Neural cell (in vitro differentiated cells): Measurements from ENCODE around the gene TOR2A.

Source experiments
- EP300 ChIP-seq: fragments of 450-650 bp; conservative IDR thresholded peaks from 2 replicates; pipeline ENCODE4 v1.6.1; 2014; ENCODE audit warnings: antibody characterized with exemption, mild to moderate bottlenecking, moderate library complexity; ENCODE audit not compliant: poor library complexity, severe bottlenecking
- EZH2 ChIP-seq: fragments of 200-600, 300-800 bp; shearing (Covaris generic), sonication (generic); IDR thresholded peaks from 2 replicates; pipeline ENCODE4 v1.6.1; 2014; ENCODE audit warnings: antibody characterized with exemption, low read length, borderline replicate concordance, mild to moderate bottlenecking; ENCODE audit not compliant: insufficient read depth, poor library complexity, severe bottlenecking
- POLR2AphosphoS5 ChIP-seq: IDR thresholded peaks from 2 replicates; pipeline ENCODE4 v1.6.1; 2012
- RAD21 ChIP-seq: fragments of 450-650 bp; conservative IDR thresholded peaks from 2 replicates; pipeline ENCODE4 v1.6.1; 2014; ENCODE audit warnings: antibody characterized with exemption, mild to moderate bottlenecking, moderate library complexity
- REST ChIP-seq: IDR thresholded peaks from 2 replicates; pipeline ENCODE4 v1.6.1; 2012; ENCODE audit warnings: borderline replicate concordance
- TF ChIP-seq, protein P1 (sequence below): fragments of 450-650 bp; IDR thresholded peaks from 2 replicates; pipeline ENCODE4 v1.5.1; 2014; ENCODE audit warnings: antibody characterized with exemption, mild to moderate bottlenecking, moderate library complexity; ENCODE audit not compliant: poor library complexity, severe bottlenecking

- TF ChIP-seq, protein P1, sequence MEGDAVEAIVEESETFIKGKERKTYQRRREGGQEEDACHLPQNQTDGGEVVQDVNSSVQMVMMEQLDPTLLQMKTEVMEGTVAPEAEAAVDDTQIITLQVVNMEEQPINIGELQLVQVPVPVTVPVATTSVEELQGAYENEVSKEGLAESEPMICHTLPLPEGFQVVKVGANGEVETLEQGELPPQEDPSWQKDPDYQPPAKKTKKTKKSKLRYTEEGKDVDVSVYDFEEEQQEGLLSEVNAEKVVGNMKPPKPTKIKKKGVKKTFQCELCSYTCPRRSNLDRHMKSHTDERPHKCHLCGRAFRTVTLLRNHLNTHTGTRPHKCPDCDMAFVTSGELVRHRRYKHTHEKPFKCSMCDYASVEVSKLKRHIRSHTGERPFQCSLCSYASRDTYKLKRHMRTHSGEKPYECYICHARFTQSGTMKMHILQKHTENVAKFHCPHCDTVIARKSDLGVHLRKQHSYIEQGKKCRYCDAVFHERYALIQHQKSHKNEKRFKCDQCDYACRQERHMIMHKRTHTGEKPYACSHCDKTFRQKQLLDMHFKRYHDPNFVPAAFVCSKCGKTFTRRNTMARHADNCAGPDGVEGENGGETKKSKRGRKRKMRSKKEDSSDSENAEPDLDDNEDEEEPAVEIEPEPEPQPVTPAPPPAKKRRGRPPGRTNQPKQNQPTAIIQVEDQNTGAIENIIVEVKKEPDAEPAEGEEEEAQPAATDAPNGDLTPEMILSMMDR = no peak
- TF ChIP-seq EZH2 = no peak
- no peak for TF ChIP-seq POLR2AphosphoS5
- TF ChIP-seq EP300 = no peak
- TF ChIP-seq REST = no peak
- TF ChIP-seq RAD21 = no peak
Observed at GRCh38 chr9:127765418-127765817, 30.3 kb upstream of the TOR2A start.
